Pancreas (tissue), 10 donors: ENCODE results near the gene EPB41L3. TPM values are rescaled to one million over a fixed set of nuclear protein-coding genes. Genes with fewer than 3 reads are reported as not detected.

Experiments used
- ATAC-seq, 4 donors: fragments of 200-7000 bp; cut with Tn5 transposase; one replicate each; pipeline versions ENCODE4 v1.8.0 to v1.9.1; 2020; ENCODE audit warnings: mild to moderate bottlenecking in 4 of 4, moderate library complexity in 4 of 4
- DNase-seq, 6 donors: peaks; one replicate each; pipeline ENCODE4 v3.0.0-alpha.2; 2020
- FAIRE-seq: peaks from 2 replicates; lab custom pipeline; 2012; peaks lifted over from hg19 to GRCh38; lab: Jason Lieb, UNC
- H3K27ac ChIP-seq, 4 donors: fragments of 200-600 bp; sonication (generic); 1 replicate in 3 of 4; 2 replicates in 1 of 4; pipeline versions ENCODE4 v1.5.0 to v1.8.0; 2020
- H3K27me3 ChIP-seq, 4 donors: fragments of 200-600 bp; one replicate each; pipeline ENCODE4 v1.8.0; 2021
- H3K36me3 ChIP-seq, 3 donors: fragments of 200-600 bp; sonication (generic) in 1 of 3; one replicate each; pipeline versions ENCODE4 v1.5.0 to v1.8.0; 2020 to 2021
- H3K4me1 ChIP-seq, 3 donors: fragments of 200-600 bp; one replicate each; pipeline ENCODE4 v1.8.0; 2021
- H3K4me3 ChIP-seq, 4 donors: fragments of 200-600 bp; sonication (generic) in 2 of 4; one replicate each; pipeline versions ENCODE4 v1.5.0 to v1.8.0; 2020 to 2021
- H3K9me3 ChIP-seq, 4 donors: fragments of 200-600 bp; one replicate each; pipeline ENCODE4 v1.8.0; 2021
- CTCF ChIP-seq, 4 donors: fragments of 200-600 bp; sonication (generic) in 3 of 4; IDR thresholded peaks; one replicate each; pipeline versions ENCODE4 v1.5.0 to v1.8.0; 2021; ENCODE audit warnings: antibody characterized with exemption in 4 of 4
- WGBS, 2 donors: extraction: QIAGEN DNeasy Blood & Tissue Kit; methylation state at CpG; one replicate each; pipeline ENCODE4 v1.1.7; 2013; 5-methylcytosine and 5-hydroxymethylcytosine counted together
- intact Hi-C, 3 donors: fragments of 100-400 bp; cut with DNase I; formaldehyde crosslinking; loops; one replicate each; pipeline versions ENCODE4 v1.11.1 to v1.14.2; 2022
- polyA plus RNA-seq, 2 donors: library from polyadenylated mRNA; stranded (reverse); fragments of 200-250 nt; gene quantifications; one replicate each; pipeline ENCODE4 v1.2.3, GENCODE V29; 2013
- total RNA-seq, 6 donors: library from RNA; stranded (reverse); fragmentation: NEBNext Ultra II Directional in 4 of 6; extraction: Animal tissue kit (Norgen Biotek cat#: 25700) in 4 of 6; gene quantifications; one replicate each; pipeline versions ENCODE4 v1.2.1 to v1.2.4, GENCODE V29; 2021 to 2023
- donor health status: healthy with polysubstance abuse.
- donor health status: DM: no; HTN: no; CAD: no; lungs with moderate emphysema.
- donor health status: DM: no; HTN: no; CAD: no.
- donor health status: control.
- donor health status: control.
- donor health status: Bipolar disorder and iron deficiency.
- donor health status: DM: yes; HTN: yes; CAD: no.
- donor health status: DM: no; HTN: no; CAD: no.
- donor health status: DM: no; HTN: no; CAD: no.
- donor health status: DM: yes; HTN: yes; CAD: no.

Gene EPB41L3
- total and polyA plus RNA-seq, 8 donors, result 3.8 to 18.3 (median 11.1) TPM

DNA sequence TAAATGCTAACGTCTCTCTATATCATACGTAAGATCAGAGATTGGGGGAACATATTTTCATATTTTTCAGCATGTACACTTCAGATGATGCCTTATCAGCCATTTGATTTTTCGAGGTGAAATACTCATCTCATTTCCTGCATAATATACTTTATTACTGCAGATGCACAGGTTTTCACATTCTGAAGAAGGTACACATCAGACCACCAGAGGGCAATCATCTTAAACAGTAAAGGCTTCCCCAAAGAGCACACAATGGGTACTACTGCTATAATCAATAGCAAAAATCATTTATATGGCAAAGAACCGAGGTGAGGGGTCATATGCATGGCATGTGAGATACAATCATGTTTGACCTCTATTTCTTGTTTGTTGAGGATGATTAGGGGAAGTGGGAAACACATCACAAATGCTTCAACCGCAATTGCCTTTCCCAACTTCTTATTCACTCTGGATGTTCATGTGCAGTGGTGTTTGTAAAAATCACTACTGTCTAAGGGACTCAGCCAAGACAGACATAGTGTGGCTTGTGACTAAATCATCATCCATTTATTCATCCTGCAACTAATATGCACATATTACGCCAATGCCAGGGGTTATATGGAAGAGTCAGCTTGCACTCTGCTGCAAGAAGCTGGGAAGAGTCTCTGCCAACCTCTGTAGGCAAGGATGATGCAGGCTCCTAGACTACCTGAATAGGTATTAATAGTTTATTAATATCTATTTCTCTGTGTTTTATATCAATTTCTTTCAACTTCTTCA is 118.7 kb downstream of the EPB41L3 start:
- peak in 3 of 4 donors; percentile 48 to 59 (median 58) for ATAC-seq
- no peak overlapping the region for H3K27ac ChIP-seq
- no peaks in the 10 kb centered on the region for H3K9me3 ChIP-seq
- TF ChIP-seq CTCF (IDR thresholded peaks at IDR 0.05), result peak in 3 of 4 donors; percentile 11 to 18 (median 16)
- no peaks in the 10 kb centered on the region for H3K27me3 ChIP-seq
- H3K4me1 ChIP-seq, result no peaks in the 10 kb centered on the region
- WGBS, 2 donors, result 60 to 67% methylated on average over 6 of the region's 6 CpGs
- no peak for DNase-seq
- H3K4me3 ChIP-seq, result no peak overlapping the region
- no peaks in the 10 kb centered on the region for H3K36me3 ChIP-seq
- intact Hi-C loops, result no loop called here
- FAIRE-seq, result no peak

- no peak for TF ChIP-seq CTCF (IDR thresholded peaks at IDR 0.05)
- Histone ChIP-seq H3K4me3 (no peak overlapping the region), H3K27me3 (no peaks in the 10 kb centered on the region), H3K27ac (no peak overlapping the region), H3K4me1 (no peaks in the 10 kb centered on the region), H3K36me3 (no peaks in the 10 kb centered on the region), H3K9me3 (no peaks in the 10 kb centered on the region)
- DNase-seq (no peak), FAIRE-seq (no peak), ATAC-seq (no peak)
- intact Hi-C loops, result no loop called here
- 95% methylated on average over 3 of the region's 3 CpGs for WGBS, 2 donors
These were observed 121.2 kb downstream of the EPB41L3 start for GRCh38 chr18:5422626-5423025.

- DNase-seq, result no peak
- H3K9me3 ChIP-seq, result no peaks in the 10 kb centered on the region
- H3K4me1 ChIP-seq, result no peaks in the 10 kb centered on the region
- ATAC-seq, result no peak
- H3K27me3 ChIP-seq, result no peaks in the 10 kb centered on the region
- no peak for TF ChIP-seq CTCF (IDR thresholded peaks at IDR 0.05)
- intact Hi-C loops, result no loop called here
- H3K36me3 ChIP-seq, result no peaks in the 10 kb centered on the region
- 70 to 90% methylated on average over 5 of the region's 5 CpGs for WGBS, 2 donors
- no peak for FAIRE-seq
- no peak overlapping the region for H3K4me3 ChIP-seq
- H3K27ac ChIP-seq, result no peak overlapping the region
These were observed 121.8 kb downstream of the EPB41L3 start for GRCh38 chr18:5421981-5422380.

DNA sequence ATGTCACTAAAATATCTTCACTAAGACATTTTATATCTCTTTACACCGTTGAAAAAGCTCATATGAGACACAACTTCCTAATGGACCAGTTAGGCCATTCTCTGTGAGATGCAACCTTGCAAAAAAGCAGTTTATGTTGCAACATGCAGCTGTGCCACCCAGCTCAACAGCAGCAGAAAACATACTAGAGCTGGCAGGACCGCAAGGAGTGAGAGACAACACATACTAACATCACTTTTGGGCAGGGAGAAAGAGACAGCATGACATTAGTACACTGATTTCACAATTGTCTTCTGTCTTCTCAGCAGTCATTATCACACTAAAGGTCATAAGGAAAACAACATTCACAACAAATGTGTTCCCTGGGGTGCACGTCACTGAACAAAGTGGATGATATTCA is 122.9 kb downstream of the EPB41L3 start:
- Histone ChIP-seq H3K9me3 (no peaks in the 10 kb centered on the region), H3K36me3 (no peaks in the 10 kb centered on the region), H3K4me1 (no peaks in the 10 kb centered on the region), H3K27ac (no peak overlapping the region), H3K27me3 (no peaks in the 10 kb centered on the region), H3K4me3 (no peak overlapping the region)
- WGBS, 2 donors, result 84 to 87% methylated on average over 3 of the region's 3 CpGs
- TF ChIP-seq CTCF (IDR thresholded peaks at IDR 0.05), result no peak
- intact Hi-C loops, result no loop called here
- DNase-seq (no peak), ATAC-seq (peak in 1 of 4 donors; percentile 53), FAIRE-seq (no peak)

DNA sequence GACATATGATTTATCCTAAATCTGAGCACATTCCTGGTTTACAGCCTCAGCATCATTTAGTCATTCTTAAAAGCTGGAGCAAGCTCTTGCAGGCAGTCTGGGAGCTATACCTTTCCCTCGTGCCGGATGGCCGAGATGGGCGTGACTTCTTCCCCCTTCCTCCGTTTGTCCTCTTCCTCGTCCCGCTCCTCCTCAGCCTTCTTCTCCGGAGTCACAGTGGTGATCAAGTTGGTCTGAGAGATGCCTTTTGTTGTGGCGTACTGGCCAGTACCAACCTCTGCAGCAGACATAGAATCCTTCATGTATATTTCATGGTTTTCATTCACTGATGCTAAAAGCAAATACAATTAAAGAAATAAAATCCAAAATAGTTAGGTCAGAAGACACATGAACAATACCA is 124.2 kb downstream of the EPB41L3 start:
- Histone ChIP-seq H3K4me1 (no peaks in the 10 kb centered on the region), H3K27ac (no peak overlapping the region), H3K27me3 (no peaks in the 10 kb centered on the region), H3K4me3 (no peak overlapping the region), H3K9me3 (no peaks in the 10 kb centered on the region), H3K36me3 (no peaks in the 10 kb centered on the region)
- WGBS, 2 donors, result 88 to 91% methylated on average over 9 of the region's 9 CpGs
- intact Hi-C loops, result no loop called here
- ATAC-seq (no peak), DNase-seq (no peak), FAIRE-seq (no peak)
- TF ChIP-seq CTCF (IDR thresholded peaks at IDR 0.05), result no peak
